HEK293T (cell line): ENCODE measurements around the gene DGAT2.

ENCODE experiments used
- BHLHE40 ChIP-seq: fragments of 450-650 bp; IDR thresholded peaks from 2 replicates; pipeline ENCODE4 v1.6.1; 2016; ENCODE audit warnings: mild to moderate bottlenecking, moderate library complexity, borderline replicate concordance
- CTBP1 ChIP-seq: fragments of 450-650 bp; IDR thresholded peaks from 2 replicates; pipeline ENCODE4 v1.6.1; 2016; ENCODE audit warnings: borderline replicate concordance
- FOXK2 ChIP-seq: fragments of 450-650 bp; IDR thresholded peaks from 2 replicates; pipeline ENCODE4 v1.6.1; 2016; ENCODE audit warnings: mild to moderate bottlenecking
- FOXM1 ChIP-seq: fragments of 450-650 bp; IDR thresholded peaks from 2 replicates; pipeline ENCODE4 v1.6.1; 2017; ENCODE audit warnings: mild to moderate bottlenecking, borderline replicate concordance
- HDGF ChIP-seq: fragments of 450-650 bp; IDR thresholded peaks from 2 replicates; pipeline ENCODE4 v1.6.1; 2017; ENCODE audit warnings: antibody characterized with exemption, borderline replicate concordance
- SP1 ChIP-seq: fragments of 450-650 bp; IDR thresholded peaks from 2 replicates; pipeline ENCODE4 v1.6.1; 2017
- SUZ12 ChIP-seq: fragments of 450-650 bp; IDR thresholded peaks from 2 replicates; pipeline ENCODE4 v1.6.1; 2016; ENCODE audit warnings: mild to moderate bottlenecking

DNA sequence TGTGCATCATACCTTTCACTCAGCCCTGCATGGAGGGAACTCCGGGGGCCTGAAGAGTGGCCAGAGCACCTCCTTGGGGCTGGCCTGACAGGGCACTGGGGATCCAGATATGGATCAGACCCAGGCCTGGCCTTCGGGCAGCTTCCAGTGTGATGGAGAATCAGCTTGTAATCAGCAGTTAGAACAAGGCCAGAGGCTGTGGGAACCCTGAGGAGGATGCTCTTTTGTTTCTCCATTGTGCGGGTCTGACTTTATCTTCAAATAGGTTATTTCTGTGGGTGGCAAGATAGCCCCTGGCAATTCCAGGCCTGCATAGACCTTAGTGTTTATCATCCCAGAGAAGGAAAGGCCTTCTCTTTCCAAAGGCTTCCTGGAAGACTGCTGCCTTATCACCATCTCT, 12.3 kb downstream of the DGAT2 start:
- TF ChIP-seq BHLHE40, result no peak
- no peak for TF ChIP-seq SP1
- no peak for TF ChIP-seq FOXM1
- TF ChIP-seq HDGF, result no peak
- no peak for TF ChIP-seq FOXK2
- no peak for TF ChIP-seq SUZ12
- TF ChIP-seq CTBP1, result no peak
